H1 (cell line): ENCODE measurements around the gene HMGB4. TPM values are rescaled to one million over a fixed set of nuclear protein-coding genes. Genes with fewer than 3 reads are reported as not detected.

Source experiments
- CTCF ChIA-PET: fragments of 300-600 bp; sonication (Branson Sonifier 250); formaldehyde crosslinking; loops from one replicate; lab custom pipeline; 2021; ENCODE audit not compliant: partially characterized antibody; lab: Charles Lee
- POLR2A ChIA-PET: fragments of 300-600 bp; sonication (Branson Sonifier 250); formaldehyde crosslinking; loops from one replicate; lab custom pipeline; 2021; ENCODE audit warnings: inconsistent platforms; ENCODE audit not compliant: partially characterized antibody; lab: Charles Lee
- DNase-seq, 2 experiments: peaks; one replicate each; pipeline versions ENCODE4 v3.0.0 to v3.0.0-alpha.2; 2010 to 2022; ENCODE audit warnings: low spot score in 2 of 2, low read depth in 1 of 2, mixed read lengths in 1 of 2
- FAIRE-seq: peaks from 2 replicates; lab custom pipeline; 2011; peaks lifted over from hg19 to GRCh38; lab: Jason Lieb, UNC
- H2AFZ ChIP-seq: 2 replicates; pipeline ENCODE4 v1.8.1; 2012; ENCODE audit warnings: low read length, inconsistent platforms
- H2AK5ac ChIP-seq: 2 replicates; pipeline ENCODE4 v1.6.1; 2013; ENCODE audit warnings: low read depth, low read length
- H2BK120ac ChIP-seq: replicated peaks from 2 replicates; pipeline ENCODE3; 2013; ENCODE audit warnings: low read depth, low read length, inconsistent platforms
- H2BK12ac ChIP-seq: 2 replicates; pipeline ENCODE4 v1.6.1; 2013; ENCODE audit warnings: low read depth, low read length
- H2BK15ac ChIP-seq: 2 replicates; pipeline ENCODE4 v1.6.1; 2013; ENCODE audit warnings: low read length
- H2BK20ac ChIP-seq: 2 replicates; pipeline ENCODE4 v1.6.1; 2013; ENCODE audit warnings: low read length
- H2BK5ac ChIP-seq: 2 replicates; pipeline ENCODE4 v1.6.1; 2013; ENCODE audit warnings: low read depth, low read length
- H3K14ac ChIP-seq: 2 replicates; pipeline ENCODE4 v1.6.1; 2013; ENCODE audit warnings: inconsistent platforms; ENCODE audit not compliant: insufficient read length
- H3K18ac ChIP-seq: 2 replicates; pipeline ENCODE4 v1.6.1; 2013; ENCODE audit warnings: low read length; ENCODE audit errors: extremely low read depth
- H3K23ac ChIP-seq: 2 replicates; pipeline ENCODE4 v1.6.1; 2013; ENCODE audit warnings: inconsistent platforms; ENCODE audit not compliant: insufficient read length
- H3K23me2 ChIP-seq: 2 replicates; pipeline ENCODE4 v1.6.1; 2013; ENCODE audit warnings: low read depth, low read length
- H3K27ac ChIP-seq: 2 replicates; pipeline ENCODE4 v1.6.1; 2011; ENCODE audit warnings: low read depth, low read length, inconsistent platforms
- H3K27me3 ChIP-seq, 4 experiments: replicated peaks in 1 of 4; 1 replicate in 1 of 4; 2 replicates in 3 of 4; pipeline versions ENCODE4 v1.6.1 to v1.8.1; 2011 to 2013; ENCODE audit warnings: low read length in 3 of 4, mild to moderate bottlenecking in 3 of 4, inconsistent platforms in 2 of 4, mixed read lengths in 2 of 4, moderate library complexity in 1 of 4; ENCODE audit not compliant: control insufficient read depth in 3 of 4, insufficient read depth in 3 of 4; ENCODE audit errors: extremely low read depth in 1 of 4
- H3K36me3 ChIP-seq, 4 experiments: 2 replicates each; pipeline versions ENCODE4 v1.6.1 to v1.8.1; 2011 to 2013; ENCODE audit warnings: mild to moderate bottlenecking in 4 of 4, low read length in 3 of 4, moderate library complexity in 2 of 4, control low read depth in 1 of 4, inconsistent platforms in 1 of 4; ENCODE audit not compliant: insufficient read depth in 4 of 4, control insufficient read depth in 2 of 4
- H3K4ac ChIP-seq: replicated peaks from 2 replicates; pipeline ENCODE3; 2013; ENCODE audit warnings: low read length, low read depth, mixed read lengths, inconsistent platforms; ENCODE audit not compliant: insufficient read length
- H3K4me1 ChIP-seq, 4 experiments: replicated peaks in 1 of 4; 1 replicate in 1 of 4; 2 replicates in 3 of 4; pipeline versions ENCODE4 v1.6.1 to v1.8.1; 2011 to 2013; ENCODE audit warnings: low read length in 3 of 4, inconsistent platforms in 2 of 4, mixed read lengths in 1 of 4; ENCODE audit not compliant: insufficient read depth in 4 of 4, control insufficient read depth in 3 of 4
- H3K4me2 ChIP-seq, 2 experiments: 2 replicates each; pipeline versions ENCODE4 v1.6.1 to v1.8.1; 2011 to 2013; ENCODE audit warnings: low read depth in 2 of 2, low read length in 2 of 2, control low read depth in 1 of 2, inconsistent platforms in 1 of 2, mild to moderate bottlenecking in 1 of 2; ENCODE audit not compliant: insufficient read depth in 1 of 2
- H3K4me3 ChIP-seq, 4 experiments: fragments of 200-600, 300-600 bp in 1 of 4; sonication (generic), shearing (Covaris generic), sonication (Bioruptor Twin) in 1 of 4; 2 replicates each; pipeline versions ENCODE4 v1.5.1 to v1.8.1; 2011 to 2016; ENCODE audit warnings: low read length in 4 of 4, low read depth in 3 of 4, control low read depth in 2 of 4, inconsistent platforms in 2 of 4, mild to moderate bottlenecking in 2 of 4, mixed read lengths in 1 of 4, moderate library complexity in 1 of 4; ENCODE audit not compliant: insufficient read depth in 2 of 4; ENCODE audit errors: extremely low read depth in 1 of 4
- H3K56ac ChIP-seq: replicated peaks from 2 replicates; pipeline ENCODE3; 2013; ENCODE audit warnings: low read depth, mild to moderate bottlenecking, mixed read lengths, low read length, inconsistent platforms; ENCODE audit not compliant: insufficient read length
- H3K79me1 ChIP-seq: 2 replicates; pipeline ENCODE4 v1.6.1; 2013; ENCODE audit warnings: low read depth, low read length, control low read depth
- H3K79me2 ChIP-seq, 2 experiments: 2 replicates each; pipeline versions ENCODE4 v1.6.1 to v1.8.1; 2012 to 2013; ENCODE audit warnings: low read length in 2 of 2, mild to moderate bottlenecking in 2 of 2, inconsistent platforms in 1 of 2; ENCODE audit not compliant: insufficient read depth in 2 of 2, control insufficient read depth in 1 of 2
- H3K9ac ChIP-seq, 4 experiments: replicated peaks in 1 of 4; 1 replicate in 1 of 4; 2 replicates in 3 of 4; pipeline versions ENCODE4 v1.6.1 to v1.8.1; 2011 to 2013; ENCODE audit warnings: low read depth in 3 of 4, low read length in 3 of 4, control low read depth in 2 of 4, mild to moderate bottlenecking in 2 of 4, moderate library complexity in 2 of 4, inconsistent platforms in 1 of 4; ENCODE audit errors: extremely low read depth in 1 of 4
- H3K9me3 ChIP-seq, 2 experiments: 2 replicates each; pipeline versions ENCODE4 v1.6.1 to v1.8.1; 2012 to 2013; ENCODE audit warnings: mild to moderate bottlenecking in 2 of 2, moderate library complexity in 2 of 2, control low read depth in 1 of 2, inconsistent platforms in 1 of 2, low read depth in 1 of 2, low read length in 1 of 2, mixed read lengths in 1 of 2; ENCODE audit not compliant: insufficient read depth in 2 of 2
- H4K20me1 ChIP-seq, 2 experiments: replicated peaks in 1 of 2; 2 replicates each; pipeline versions ENCODE3 to v1.8.1; 2011 to 2013; ENCODE audit warnings: inconsistent platforms in 2 of 2, low read length in 2 of 2, mild to moderate bottlenecking in 1 of 2; ENCODE audit not compliant: insufficient read depth in 2 of 2, control insufficient read depth in 1 of 2
- H4K5ac ChIP-seq: 2 replicates; pipeline ENCODE4 v1.6.1; 2013; ENCODE audit warnings: low read length, low read depth, mixed read lengths, inconsistent platforms; ENCODE audit not compliant: insufficient read length
- H4K8ac ChIP-seq: 2 replicates; pipeline ENCODE4 v1.8.0; 2013; ENCODE audit warnings: mild to moderate bottlenecking, moderate library complexity, low read length, inconsistent platforms; ENCODE audit not compliant: insufficient read depth; ENCODE audit errors: extremely low read depth
- H4K91ac ChIP-seq: replicated peaks from 2 replicates; pipeline ENCODE3; 2013; ENCODE audit warnings: low read length, mixed read lengths, inconsistent platforms; ENCODE audit not compliant: insufficient read length
- WGBS, 2 experiments: shearing (Covaris generic) in 1 of 2; methylation state at CpG; one replicate each; pipeline versions ENCODE4 v1.1.6 to v1.1.7; 2013 to 2015; ENCODE audit warnings: low lambda C conversion rate in 2 of 2, mixed read lengths in 2 of 2, inconsistent platforms in 1 of 2, low coverage in 1 of 2, missing lambda C conversion rate in 1 of 2; ENCODE audit not compliant: insufficient replicate concordance in 2 of 2, insufficient coverage in 1 of 2, insufficient read length in 1 of 2; ENCODE audit errors: extremely low coverage in 1 of 2, missing lambda C conversion rate in 1 of 2; 5-methylcytosine and 5-hydroxymethylcytosine counted together
- polyA plus RNA-seq, 7 experiments: library from polyadenylated mRNA; depleted of rRNA in 3 of 7; stranded (reverse) in 5 of 7; unstranded in 2 of 7; fragments of >200 nt in 5 of 7; fragments of 200-250 nt in 2 of 7; gene quantifications; 1 replicate in 5 of 7; 2 replicates in 1 of 7; 4 replicates in 1 of 7; pipeline versions ENCODE4 v1.2.1 to v1.2.3, GENCODE V29; 2011 to 2013; ENCODE audit warnings: missing spikeins in 2 of 7, mixed read lengths in 2 of 7
- total RNA-seq: library from RNA; stranded (reverse); fragmentation: NEBNext Ultra II Directional; extraction: Animal tissue kit (Norgen Biotek cat#: 25700); gene quantifications from 2 replicates; pipeline ENCODE4 v1.2.1, GENCODE V29; 2021

The HMGB4 gene
- total and polyA plus RNA-seq, 2 of the 8 experiments (the other 6 are each of a cell fraction or from before 2014, with no cell fraction given) = not detected

- Histone ChIP-seq H3K14ac (no peak overlapping the region), H4K91ac (no peak overlapping the region), H2AFZ (no peak overlapping the region), H4K5ac (no peak overlapping the region), H3K56ac (no peak overlapping the region), H3K36me3 (peaks cover 0 to 19% (median 0%) of the 10 kb centered on the region in 4 experiments; a peak in 2 of 8 replicates), H3K79me2 (no peaks in the 10 kb centered on the region), H3K79me1 (no peaks in the 10 kb centered on the region), H2AK5ac (no peak overlapping the region), H3K23ac (no peak overlapping the region), H3K27ac (no peak overlapping the region), H3K27me3 (no peaks in the 10 kb centered on the region), H3K18ac (no peak overlapping the region), H4K20me1 (no peaks in the 10 kb centered on the region), H2BK12ac (no peak overlapping the region), H3K4me1 (no peaks in the 10 kb centered on the region), H3K4ac (no peak overlapping the region), H2BK120ac (no peak overlapping the region), H2BK15ac (no peak overlapping the region), H3K23me2 (no peaks in the 10 kb centered on the region), H2BK5ac (no peak overlapping the region), H3K9me3 (peaks cover 16% of the 10 kb centered on the region in 2 experiments), H2BK20ac (no peak overlapping the region), H3K4me3 (no peak overlapping the region), H3K4me2 (no peak overlapping the region), H3K9ac (no peak overlapping the region), H4K8ac (no peak overlapping the region)
- POLR2A ChIA-PET = no interaction called here
- CTCF ChIA-PET = no interaction called here
- 94% methylated on average over 3 of the region's 3 CpGs; no CpG with 5 or more reads in 1 of the 2 experiments for WGBS, 2 experiments
- DNase-seq (no peak), FAIRE-seq (no peak)
Observed at GRCh38 chr1:33837635-33838034, 26.2 kb upstream of the HMGB4 start.
